PC-3 (cell line): Measurements from ENCODE around the gene FGF12. TPM values are rescaled to one million over a fixed set of nuclear protein-coding genes. Genes with fewer than 3 reads are reported as not detected.

Experiments
- ATAC-seq: fragments of 200-7000 bp; cut with Tn5 transposase; 2 replicates; pipeline ENCODE4 v1.9.1; 2020; ENCODE audit warnings: mild to moderate bottlenecking, moderate library complexity
- BruUV-seq: library from RNA; stranded (reverse); fragments of 400-500 nt; replicated peaks from 2 replicates; lab custom pipeline; 2021; lab: Mats Ljungman, UMichigan
- CTCF ChIA-PET: fragments of 300-600 bp; sonication (Branson Sonifier 250); formaldehyde crosslinking; loops from one replicate; lab custom pipeline; 2022; ENCODE audit warnings: antibody characterized with exemption; lab: Charles Lee
- POLR2A ChIA-PET: fragments of 300-600 bp; sonication (Branson Sonifier 250); formaldehyde crosslinking; loops from one replicate; lab custom pipeline; 2022; ENCODE audit warnings: antibody characterized with exemption; ENCODE audit not compliant: unreplicated experiment; lab: Charles Lee
- DNase-seq: peaks from one replicate; pipeline ENCODE4 v3.0.0-alpha.2; 2015
- H2AFZ ChIP-seq: fragments of 300-600 bp; sonication (generic); 2 replicates; pipeline ENCODE4 v1.6.0; 2016; ENCODE audit warnings: antibody characterized with exemption, low read length
- H3F3A ChIP-seq: fragments of 300-600 bp; sonication (generic); one replicate; pipeline ENCODE4 v1.6.0; 2017; ENCODE audit warnings: antibody characterized with exemption, low read length, control low read depth, mild to moderate bottlenecking; ENCODE audit not compliant: unreplicated experiment
- H3K27ac ChIP-seq: fragments of 300-600 bp; sonication (generic); 2 replicates; pipeline ENCODE4 v1.5.1; 2016; ENCODE audit warnings: mild to moderate bottlenecking, low read length
- H3K27me3 ChIP-seq: fragments of 300-600 bp; sonication (generic); 2 replicates; pipeline ENCODE4 v1.6.1; 2016; ENCODE audit warnings: low read length, mixed read lengths
- H3K36me3 ChIP-seq: fragments of 300-600 bp; sonication (generic); 2 replicates; pipeline ENCODE4 v1.6.1; 2016; ENCODE audit warnings: low read depth, mixed run types, low read length, mixed read lengths
- H3K4me1 ChIP-seq: fragments of 300-600 bp; sonication (generic); 2 replicates; pipeline ENCODE4 v1.5.1; 2016; ENCODE audit warnings: low read length; ENCODE audit not compliant: insufficient read depth
- H3K4me2 ChIP-seq: fragments of 300-600 bp; sonication (generic); 2 replicates; pipeline ENCODE4 v1.6.0; 2016; ENCODE audit warnings: low read length
- H3K4me3 ChIP-seq: fragments of 300-600 bp; sonication (generic); 2 replicates; pipeline ENCODE4 v1.5.1; 2016; ENCODE audit warnings: mild to moderate bottlenecking, low read length, mixed read lengths
- H3K79me2 ChIP-seq: fragments of 300-600 bp; sonication (generic); 2 replicates; pipeline ENCODE4 v1.6.1; 2017; ENCODE audit warnings: low read length, mixed read lengths
- H3K9ac ChIP-seq: fragments of 300-600 bp; sonication (generic); 2 replicates; pipeline ENCODE4 v1.6.0; 2016; ENCODE audit warnings: mild to moderate bottlenecking, low read length
- H3K9me2 ChIP-seq: fragments of 300-600 bp; sonication (generic); replicated peaks from 2 replicates; pipeline ENCODE4 v1.6.1; 2016; ENCODE audit warnings: mixed run types, low read length, mixed read lengths
- H3K9me3 ChIP-seq: fragments of 300-600 bp; sonication (generic); 2 replicates; pipeline ENCODE4 v1.6.1; 2016; ENCODE audit warnings: low read length, mixed read lengths
- H4K20me1 ChIP-seq: fragments of 300-600 bp; sonication (generic); 2 replicates; pipeline ENCODE4 v1.6.1; 2016; ENCODE audit warnings: low read length, mixed read lengths
- EZH2 ChIP-seq: fragments of 300-600 bp; sonication (generic); IDR thresholded peaks from one replicate; pipeline ENCODE4 v1.6.1; 2017; ENCODE audit warnings: antibody characterized with exemption, mild to moderate bottlenecking, low read length; ENCODE audit not compliant: unreplicated experiment
- EZH2phosphoT487 ChIP-seq: fragments of 300-600 bp; sonication (generic); IDR thresholded peaks from 2 replicates; pipeline ENCODE4 v1.6.1; 2018; ENCODE audit warnings: mild to moderate bottlenecking, antibody characterized with exemption, low read length, borderline replicate concordance
- intact Hi-C: fragments of 100-400 bp; cut with micrococcal nuclease; formaldehyde crosslinking; loops from 2 replicates; pipeline ENCODE4 v1.9.0; 2023
- total RNA-seq: library from RNA; depleted of rRNA; stranded (reverse); fragments of >200 nt; gene quantifications from 2 replicates; pipeline ENCODE4 v1.2.3, GENCODE V29; 2014
- TF ChIP-seq, protein P1 (sequence below): fragments of 300-600 bp; sonication (generic); conservative IDR thresholded peaks from 2 replicates; pipeline ENCODE4 v1.5.1; 2017; ENCODE audit warnings: antibody characterized with exemption, low read depth, mild to moderate bottlenecking, low read length

The FGF12 gene
- total RNA-seq, 1 experiment from 2014 or later = not detected

DNA sequence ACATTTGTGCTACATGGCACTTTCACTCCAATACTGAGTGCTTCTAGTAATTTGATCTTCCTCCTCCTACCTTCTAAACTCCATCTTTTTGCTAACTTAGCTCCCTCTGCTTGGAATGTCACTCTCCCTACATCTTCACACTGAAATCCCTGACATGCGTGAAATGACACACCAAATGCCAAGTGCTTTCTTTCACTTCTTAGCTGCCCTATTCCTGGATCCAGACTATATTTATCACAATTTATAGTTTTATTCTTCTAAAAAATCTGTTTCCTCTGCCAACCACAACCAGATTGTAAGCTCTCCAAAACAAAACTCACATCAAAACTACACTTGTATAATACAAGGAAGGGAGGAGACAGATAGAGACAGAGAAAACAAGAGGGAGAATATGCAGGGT, 387.3 kb downstream of the FGF12 start:
- H3K36me3 ChIP-seq = no peaks in the 10 kb centered on the region
- CTCF ChIA-PET = no interaction called here
- no peaks in the 10 kb centered on the region for H4K20me1 ChIP-seq
- H3K9me3 ChIP-seq = no peaks in the 10 kb centered on the region
- H3K4me2 ChIP-seq = no peak overlapping the region
- DNase-seq = no peak
- no peaks in the 10 kb centered on the region for H3K79me2 ChIP-seq
- H3K4me1 ChIP-seq = no peaks in the 10 kb centered on the region
- POLR2A ChIA-PET = no interaction called here
- TF ChIP-seq, protein P1, sequence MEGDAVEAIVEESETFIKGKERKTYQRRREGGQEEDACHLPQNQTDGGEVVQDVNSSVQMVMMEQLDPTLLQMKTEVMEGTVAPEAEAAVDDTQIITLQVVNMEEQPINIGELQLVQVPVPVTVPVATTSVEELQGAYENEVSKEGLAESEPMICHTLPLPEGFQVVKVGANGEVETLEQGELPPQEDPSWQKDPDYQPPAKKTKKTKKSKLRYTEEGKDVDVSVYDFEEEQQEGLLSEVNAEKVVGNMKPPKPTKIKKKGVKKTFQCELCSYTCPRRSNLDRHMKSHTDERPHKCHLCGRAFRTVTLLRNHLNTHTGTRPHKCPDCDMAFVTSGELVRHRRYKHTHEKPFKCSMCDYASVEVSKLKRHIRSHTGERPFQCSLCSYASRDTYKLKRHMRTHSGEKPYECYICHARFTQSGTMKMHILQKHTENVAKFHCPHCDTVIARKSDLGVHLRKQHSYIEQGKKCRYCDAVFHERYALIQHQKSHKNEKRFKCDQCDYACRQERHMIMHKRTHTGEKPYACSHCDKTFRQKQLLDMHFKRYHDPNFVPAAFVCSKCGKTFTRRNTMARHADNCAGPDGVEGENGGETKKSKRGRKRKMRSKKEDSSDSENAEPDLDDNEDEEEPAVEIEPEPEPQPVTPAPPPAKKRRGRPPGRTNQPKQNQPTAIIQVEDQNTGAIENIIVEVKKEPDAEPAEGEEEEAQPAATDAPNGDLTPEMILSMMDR = no peak
- no peak for TF ChIP-seq EZH2
- TF ChIP-seq EZH2phosphoT487 = no peak
- no TSS peak for BruUV-seq
- no peak overlapping the region for H2AFZ ChIP-seq
- no peak overlapping the region for H3K27ac ChIP-seq
- ATAC-seq = no peak
- intact Hi-C loops = no loop called here
- H3K27me3 ChIP-seq = no peaks in the 10 kb centered on the region; the same call in 1 of the 2 replicates
- no peak overlapping the region for H3K9ac ChIP-seq
- no peaks in the 10 kb centered on the region for H3K9me2 ChIP-seq
- no peaks in the 10 kb centered on the region for H3F3A ChIP-seq
- H3K4me3 ChIP-seq = no peak overlapping the region

DNA sequence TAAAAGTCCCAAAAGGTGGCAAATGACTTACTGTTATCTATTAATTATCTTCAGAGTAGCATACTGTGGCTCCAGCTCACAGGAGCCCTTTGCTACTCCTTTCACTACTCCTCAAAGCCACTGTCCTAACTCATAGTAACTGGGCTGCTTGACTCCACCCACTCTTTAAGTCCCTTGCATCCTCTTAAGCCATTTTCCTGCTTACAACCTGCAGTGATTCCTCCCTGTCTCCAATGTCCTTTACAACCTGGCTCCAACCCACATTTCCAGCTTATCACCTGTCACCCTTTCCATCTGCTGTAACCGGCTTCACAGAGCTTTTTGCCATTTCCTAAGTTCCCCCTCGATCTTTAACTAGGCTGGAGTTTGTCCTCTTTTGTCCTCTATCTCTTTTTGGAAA, 388.1 kb downstream of the FGF12 start:
- H3K4me1 ChIP-seq = no peaks in the 10 kb centered on the region
- peaks cover 8% of the 10 kb centered on the region for H3K27me3 ChIP-seq
- H3F3A ChIP-seq = no peaks in the 10 kb centered on the region
- no peaks in the 10 kb centered on the region for H3K9me2 ChIP-seq
- no peaks in the 10 kb centered on the region for H3K36me3 ChIP-seq
- no peaks in the 10 kb centered on the region for H3K79me2 ChIP-seq
- CTCF ChIA-PET = no interaction called here
- intact Hi-C loops = no loop called here
- DNase-seq (no peak), ATAC-seq (no peak)
- H3K9ac ChIP-seq = no peak overlapping the region
- no peaks in the 10 kb centered on the region for H3K9me3 ChIP-seq
- no peak for TF ChIP-seq EZH2
- TF ChIP-seq, protein P1 = no peak
- TF ChIP-seq EZH2phosphoT487 = no peak
- no TSS peak for BruUV-seq
- no peak overlapping the region for H3K4me2 ChIP-seq
- H4K20me1 ChIP-seq = no peaks in the 10 kb centered on the region
- H3K4me3 ChIP-seq = no peak overlapping the region
- H2AFZ ChIP-seq = no peak overlapping the region
- H3K27ac ChIP-seq = no peak overlapping the region
- POLR2A ChIA-PET = no interaction called here

DNA sequence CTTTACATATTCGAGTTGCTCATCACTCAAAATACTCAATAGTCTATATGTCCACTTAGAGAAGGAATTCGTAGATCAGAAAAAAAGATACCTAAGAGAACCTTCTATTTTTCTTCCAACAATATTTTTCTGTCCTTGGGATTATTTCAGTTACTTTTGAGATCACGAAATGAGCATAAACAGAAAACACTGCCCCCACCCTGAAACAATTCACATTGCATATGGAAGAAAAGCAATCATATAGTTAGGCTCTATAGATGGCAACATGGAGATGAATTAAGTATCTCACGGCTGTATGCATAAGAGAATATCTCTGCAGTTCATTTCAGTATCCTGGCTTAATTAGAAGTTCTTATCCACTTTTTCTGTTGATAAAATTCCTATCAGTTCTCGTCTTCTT, 391.1 kb downstream of the FGF12 start:
- ChIA-PET POLR2A (no interaction called here), CTCF (no interaction called here)
- no peak overlapping the region for H3K4me2 ChIP-seq
- TF ChIP-seq EZH2 = no peak
- TF ChIP-seq, protein P1 = peak; percentile 46
- BruUV-seq = no TSS peak
- no peak overlapping the region for H2AFZ ChIP-seq
- H3K4me3 ChIP-seq = no peak overlapping the region
- H3K27ac ChIP-seq = no peak overlapping the region
- H4K20me1 ChIP-seq = no peaks in the 10 kb centered on the region
- no peaks in the 10 kb centered on the region for H3K4me1 ChIP-seq
- no peaks in the 10 kb centered on the region for H3K79me2 ChIP-seq
- H3K9me2 ChIP-seq = no peaks in the 10 kb centered on the region
- H3F3A ChIP-seq = no peaks in the 10 kb centered on the region
- no peaks in the 10 kb centered on the region for H3K9me3 ChIP-seq
- no peak overlapping the region for H3K9ac ChIP-seq
- intact Hi-C loops = no loop called here
- H3K27me3 ChIP-seq = peaks cover 20% of the 10 kb centered on the region
- H3K36me3 ChIP-seq = no peaks in the 10 kb centered on the region
- no peak for ATAC-seq
- DNase-seq = no peak
